Spleen (tissue), 11 donors: Measurements from ENCODE around the gene BTAF1. TPM values are rescaled to one million over a fixed set of nuclear protein-coding genes. Genes with fewer than 3 reads are reported as not detected.

Source experiments
- DNase-seq: peaks from one replicate; pipeline ENCODE4 v3.0.0-alpha.2; 2020
- H3K27ac ChIP-seq, 8 donors: fragments of 200-600 bp; sonication (generic) in 7 of 8; 1 replicate in 4 of 8; 2 replicates in 4 of 8; pipeline versions ENCODE4 v1.5.0 to v1.8.0; 2016 to 2021; ENCODE audit warnings: inconsistent platforms in 4 of 8, mild to moderate bottlenecking in 4 of 8, moderate library complexity in 1 of 8
- H3K27me3 ChIP-seq, 7 donors: fragments of 200-600 bp; sonication (generic) in 6 of 7; replicated peaks in 1 of 7; 1 replicate in 4 of 7; 2 replicates in 3 of 7; pipeline versions ENCODE4 v1.5.0 to v1.8.0; 2016 to 2021; ENCODE audit warnings: inconsistent platforms in 3 of 7, mild to moderate bottlenecking in 1 of 7
- H3K36me3 ChIP-seq, 6 donors: fragments of 200-600 bp; sonication (generic) in 5 of 6; 1 replicate in 4 of 6; 2 replicates in 2 of 6; pipeline versions ENCODE4 v1.5.0 to v1.8.0; 2016 to 2021; ENCODE audit warnings: inconsistent platforms in 2 of 6
- H3K4me1 ChIP-seq, 6 donors: fragments of 200-600 bp; sonication (generic) in 5 of 6; 1 replicate in 3 of 6; 2 replicates in 3 of 6; pipeline versions ENCODE4 v1.5.0 to v1.8.0; 2016 to 2021; ENCODE audit warnings: inconsistent platforms in 3 of 6
- H3K4me3 ChIP-seq, 8 donors: fragments of 200-600 bp; sonication (generic) in 7 of 8; 1 replicate in 4 of 8; 2 replicates in 4 of 8; pipeline versions ENCODE4 v1.5.0 to v1.8.0; 2016 to 2021; ENCODE audit warnings: inconsistent platforms in 4 of 8, mild to moderate bottlenecking in 4 of 8, moderate library complexity in 2 of 8
- H3K9me3 ChIP-seq, 8 donors: fragments of 200-600 bp; sonication (generic) in 7 of 8; 1 replicate in 4 of 8; 2 replicates in 4 of 8; pipeline versions ENCODE4 v1.5.0 to v1.8.0; 2016 to 2021; ENCODE audit warnings: inconsistent platforms in 4 of 8
- CTCF ChIP-seq, 11 experiments: fragments of 200-600 bp in 7 of 11; fragments of 450-650 bp in 4 of 11; sonication (generic) in 4 of 11; IDR thresholded peaks in 8 of 11; conservative IDR thresholded peaks in 3 of 11; 1 replicate in 7 of 11; 2 replicates in 4 of 11; pipeline versions ENCODE4 v1.4.0 to v1.8.0; 2016 to 2021; ENCODE audit warnings: antibody characterized with exemption in 11 of 11, inconsistent platforms in 4 of 11, mild to moderate bottlenecking in 1 of 11
- POLR2A ChIP-seq, 3 donors: fragments of 450-650 bp; IDR thresholded peaks; one replicate each; pipeline ENCODE4 v1.5.1; 2017; ENCODE audit warnings: antibody characterized with exemption in 3 of 3, mild to moderate bottlenecking in 1 of 3
- POLR2AphosphoS5 ChIP-seq, 3 donors: sonication (generic); formaldehyde crosslinking; IDR thresholded peaks; one replicate each; pipeline ENCODE4 v1.5.1; 2017; ENCODE audit warnings: antibody characterized with exemption in 3 of 3
- WGBS, 5 donors: extraction: QIAGEN DNeasy Blood & Tissue Kit in 3 of 5; methylation state at CpG; one replicate each; pipeline versions ENCODE4 v1.1.5 to v1.1.7; 2013 to 2018; 5-methylcytosine and 5-hydroxymethylcytosine counted together
- intact Hi-C: fragments of 100-400 bp; cut with DNase I; formaldehyde crosslinking; loops from one replicate; pipeline ENCODE4 v1.15.0; 2023; ENCODE audit warnings: low total_unique reads
- polyA plus RNA-seq, 3 donors: library from polyadenylated mRNA; stranded (reverse); fragments of 200-250 nt; gene quantifications; one replicate each; pipeline ENCODE4 v1.2.1, GENCODE V29; 2013
- total RNA-seq, 7 donors: library from RNA; depleted of rRNA in 3 of 7; stranded (reverse); fragments of >200 nt in 3 of 7; fragmentation: NEBNext Ultra II Directional in 4 of 7; extraction: Animal tissue kit (Norgen Biotek cat#: 25700) in 4 of 7; gene quantifications; one replicate each; pipeline versions ENCODE4 v1.1.0 to v1.2.1, GENCODE V29; 2016 to 2021
- donor health status: healthy with polysubstance abuse.
- donor health status: DM: no; HTN: no; CAD: no; lungs with moderate emphysema.
- donor health status: DM: no; HTN: no; CAD: no.
- donor health status: Bipolar disorder and iron deficiency.
- donor health status: healthy.
- donor health status: DM: no; HTN: no; CAD: no.
- donor health status: DM: yes; HTN: yes; CAD: no.

BTAF1 gene
- total and polyA plus RNA-seq, 10 donors, result 8.8 to 69.2 (median 50.2) TPM

GRCh38 chr10:91932737-91933136, 9.2 kb downstream of the BTAF1 start:
- no peak overlapping the region for H3K27ac ChIP-seq
- H3K4me1 ChIP-seq, result peaks cover 15 to 73% (median 40%) of the 10 kb centered on the region in 6 donors
- no peaks in the 10 kb centered on the region for H3K27me3 ChIP-seq
- H3K4me3 ChIP-seq, result no peak overlapping the region
- no peak for TF ChIP-seq POLR2AphosphoS5 (IDR thresholded peaks at IDR 0.05)
- no peak for TF ChIP-seq CTCF (IDR thresholded peaks at IDR 0.05 in 8 of 11, conservative IDR thresholded peaks at IDR 0.05 in 3 of 11)
- no peak for TF ChIP-seq POLR2A (IDR thresholded peaks at IDR 0.05)
- 97 to 100% (median 100%) methylated on average over 1 of the region's 1 CpG for WGBS, 5 donors
- H3K9me3 ChIP-seq, result no peaks in the 10 kb centered on the region
- no peak for DNase-seq
- peaks cover 0 to 55% (median 19%) of the 10 kb centered on the region in 6 donors for H3K36me3 ChIP-seq
- intact Hi-C loops, result no loop called here

- Histone ChIP-seq H3K4me3 (no peak overlapping the region), H3K27me3 (no peaks in the 10 kb centered on the region), H3K36me3 (peaks cover 0 to 75% (median 19%) of the 10 kb centered on the region in 6 donors), H3K4me1 (peaks cover under 1 to 53% (median 23%) of the 10 kb centered on the region in 6 donors), H3K27ac (no peak overlapping the region), H3K9me3 (no peaks in the 10 kb centered on the region)
- intact Hi-C loops, result no loop called here
- DNase-seq, result no peak
- TF ChIP-seq POLR2AphosphoS5 (IDR thresholded peaks at IDR 0.05) (no peak), POLR2A (IDR thresholded peaks at IDR 0.05) (no peak), CTCF (IDR thresholded peaks at IDR 0.05 in 8 of 11, conservative IDR thresholded peaks at IDR 0.05 in 3 of 11) (no peak)
- 94 to 100% (median 99%) methylated on average over 2 of the region's 2 CpGs for WGBS, 5 donors
Measured at GRCh38 chr10:91935886-91936285, 12.3 kb downstream of the BTAF1 start.

- Histone ChIP-seq H3K4me3 (no peak overlapping the region), H3K4me1 (peaks cover 0 to 16% (median 1%) of the 10 kb centered on the region in 6 donors), H3K27ac (no peak overlapping the region), H3K36me3 (peaks cover 0 to 88% (median 28%) of the 10 kb centered on the region in 6 donors), H3K9me3 (no peaks in the 10 kb centered on the region), H3K27me3 (no peaks in the 10 kb centered on the region)
- intact Hi-C loops, result no loop called here
- DNase-seq, result no peak
- TF ChIP-seq CTCF (IDR thresholded peaks at IDR 0.05 in 8 of 11, conservative IDR thresholded peaks at IDR 0.05 in 3 of 11) (no peak), POLR2AphosphoS5 (IDR thresholded peaks at IDR 0.05) (no peak), POLR2A (IDR thresholded peaks at IDR 0.05) (no peak)
- WGBS, 5 donors, result 96 to 98% (median 97%) methylated on average over 4 of the region's 4 CpGs
Measured at GRCh38 chr10:91939653-91940052, 16.1 kb downstream of the BTAF1 start.

GRCh38 chr10:91941426-91941825, 17.9 kb downstream of the BTAF1 start:
- H3K36me3 ChIP-seq, result peaks cover 0 to 92% (median 24%) of the 10 kb centered on the region in 6 donors
- intact Hi-C loops, result no loop called here
- no peak for TF ChIP-seq POLR2A (IDR thresholded peaks at IDR 0.05)
- TF ChIP-seq POLR2AphosphoS5 (IDR thresholded peaks at IDR 0.05), result no peak
- no peak for DNase-seq
- 94 to 98% (median 95%) methylated on average over 1 of the region's 1 CpG for WGBS, 5 donors
- no peaks in the 10 kb centered on the region for H3K9me3 ChIP-seq
- no peak overlapping the region for H3K27ac ChIP-seq
- H3K27me3 ChIP-seq, result no peaks in the 10 kb centered on the region
- H3K4me3 ChIP-seq, result no peak overlapping the region
- peaks cover 0 to 16% (median 0%) of the 10 kb centered on the region in 6 donors for H3K4me1 ChIP-seq
